ENCODE data around the gene TTC3. TPM values are rescaled to one million over a fixed set of nuclear protein-coding genes. Genes with fewer than 3 reads are reported as not detected.

The TTC3 gene
- total and polyA plus RNA-seq, 5 experiments from 2014 or later, result 51.1 to 169 (median 134) TPM

GRCh38 chr21:37196847-37197246 is 123.8 kb downstream of the TTC3 start:
- DNase-seq (no peak), ATAC-seq (no peak)
- Mint-ChIP-seq H3K27ac (no peak overlapping the region), H3K4me1 (no peaks in the 10 kb centered on the region), H3K36me3 (peaks cover 0 to 90% (median 47%) of the 10 kb centered on the region in 3 donors), H3K4me3 (no peak overlapping the region), H3K9me3 (no peaks in the 10 kb centered on the region), H3K27me3 (no peaks in the 10 kb centered on the region)
- POLR2A ChIA-PET, result interaction anchor here (1.0 kb wide), 1 partner anchor 70 kb away, joined by 3 read pairs; the partner anchor contains the start of gene VPS26C

DNA sequence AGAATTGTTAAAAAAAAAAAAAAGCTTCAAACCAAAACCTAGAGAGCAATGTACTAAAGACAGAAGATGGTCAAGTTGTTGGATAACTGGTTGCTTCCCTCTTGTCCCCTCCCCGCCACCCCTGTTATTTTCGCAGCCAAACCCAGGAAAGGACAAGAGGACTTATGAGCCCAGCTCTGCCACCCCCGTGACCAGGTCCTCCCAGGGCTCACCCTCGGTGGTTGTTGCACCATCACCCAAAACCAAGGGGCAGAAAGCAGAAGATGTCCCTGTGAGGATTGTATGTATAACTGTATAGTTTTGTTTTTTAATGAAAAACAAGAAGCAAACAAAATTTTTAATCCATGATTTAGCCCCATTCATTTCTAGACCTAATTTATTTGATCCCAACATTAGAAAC is 124.7 kb downstream of the TTC3 start:
- no peaks in the 10 kb centered on the region for H3K27me3 Mint-ChIP-seq
- POLR2A ChIA-PET, result interaction anchor here (1.0 kb wide), 1 partner anchor 69 kb away, joined by 3 read pairs; the partner anchor contains the start of gene VPS26C
- no peak overlapping the region for H3K4me3 Mint-ChIP-seq
- peak overlapping the region in 2 of 10 donors; percentile 13 to 22 for H3K27ac Mint-ChIP-seq
- H3K9me3 Mint-ChIP-seq, result no peaks in the 10 kb centered on the region
- no peak for ATAC-seq
- H3K4me1 Mint-ChIP-seq, result no peaks in the 10 kb centered on the region
- H3K36me3 Mint-ChIP-seq, result peaks cover 6 to 90% (median 49%) of the 10 kb centered on the region in 3 donors
- DNase-seq, result no peak

DNA sequence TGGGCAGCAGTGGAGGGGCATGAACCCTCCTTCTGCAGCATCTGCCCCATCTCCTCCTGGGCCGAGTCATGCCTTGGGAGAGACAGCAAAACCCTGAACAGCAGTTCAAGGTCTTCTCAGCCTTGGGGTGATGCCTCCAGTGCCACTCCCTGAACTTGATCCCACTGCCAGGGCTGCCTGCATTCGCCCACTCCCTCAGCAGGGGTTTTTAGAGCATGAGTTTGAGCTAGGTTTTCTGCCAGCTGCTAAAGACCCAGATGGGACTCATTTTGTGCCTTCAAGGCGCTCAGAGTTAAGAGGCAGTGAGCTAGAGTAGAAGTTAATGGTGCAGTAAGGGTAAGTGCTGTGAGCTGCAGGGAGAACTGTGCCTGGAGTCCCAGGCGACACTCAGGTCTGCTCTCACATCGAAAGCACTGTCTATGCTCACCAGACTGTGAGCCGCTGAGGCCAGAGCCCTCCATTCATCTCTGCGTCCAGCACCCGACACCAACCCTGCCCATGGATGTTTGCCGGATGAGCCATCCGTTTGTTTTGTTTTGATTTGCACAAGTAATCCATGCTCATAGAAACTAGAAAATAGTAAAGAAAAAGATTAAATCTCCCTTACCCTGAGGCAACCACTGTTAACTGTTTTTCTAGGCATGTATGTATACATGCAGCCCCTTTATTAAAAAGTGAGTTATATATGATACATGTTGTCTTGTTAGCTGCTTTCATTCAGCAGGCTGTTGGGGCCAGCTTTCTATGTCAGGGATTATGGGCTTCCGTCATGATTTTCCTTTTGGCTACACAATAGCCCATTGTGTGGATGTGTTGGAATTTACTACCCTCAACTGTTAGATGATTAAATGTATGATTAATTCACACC is 126.2 kb downstream of the TTC3 start:
- peak overlapping the region in 1 of 10 donors; percentile 63 for H3K27ac Mint-ChIP-seq
- no peak overlapping the region for H3K4me3 Mint-ChIP-seq
- no peaks in the 10 kb centered on the region for H3K27me3 Mint-ChIP-seq
- DNase-seq, result no peak
- H3K4me1 Mint-ChIP-seq, result no peaks in the 10 kb centered on the region
- peaks cover 6 to 86% (median 51%) of the 10 kb centered on the region in 3 donors for H3K36me3 Mint-ChIP-seq
- no peak for ATAC-seq
- H3K9me3 Mint-ChIP-seq, result no peaks in the 10 kb centered on the region
- POLR2A ChIA-PET, result no interaction called here

DNA sequence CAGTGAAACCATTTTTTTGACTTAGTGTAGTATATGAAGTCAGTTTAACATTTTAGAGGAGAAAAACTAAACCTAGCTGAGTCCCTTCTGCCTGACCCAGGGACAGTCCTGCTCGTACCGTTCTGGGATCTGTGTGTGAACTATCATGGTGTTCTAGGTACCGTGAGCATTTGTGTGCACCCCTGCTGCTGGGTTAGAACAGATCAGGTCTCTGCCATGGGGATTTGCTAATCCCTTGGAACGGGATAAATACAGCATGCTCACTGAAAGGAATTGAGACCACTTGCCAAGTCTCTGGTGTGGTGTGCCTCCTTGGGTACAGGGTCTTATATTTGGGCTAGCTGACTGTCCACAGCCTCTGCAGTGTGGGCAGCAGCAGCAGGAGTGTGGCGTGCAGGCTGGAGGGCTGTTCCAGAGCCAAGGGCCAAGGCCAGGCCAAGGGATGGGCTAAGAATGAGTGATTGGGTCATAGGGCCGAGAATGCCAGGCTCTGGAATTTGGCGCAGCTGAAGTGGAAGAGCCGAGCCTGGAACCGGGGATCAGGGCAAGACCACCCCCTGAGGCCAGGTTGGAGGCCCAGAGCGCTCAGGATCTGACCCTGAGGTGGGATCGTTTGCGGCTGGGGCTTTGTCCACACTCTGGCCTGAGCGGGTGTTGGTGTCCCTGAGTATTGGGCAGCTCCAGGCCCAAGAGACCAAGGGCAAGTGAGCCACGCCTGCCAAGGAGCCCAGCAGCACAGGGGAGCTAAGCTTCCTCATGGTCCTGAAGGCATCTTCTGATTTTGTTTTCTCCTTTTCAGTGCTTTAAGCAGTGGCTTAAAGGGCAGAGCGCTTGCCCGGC is 127.8 kb downstream of the TTC3 start:
- H3K4me1 Mint-ChIP-seq, result no peaks in the 10 kb centered on the region
- no peak overlapping the region for H3K4me3 Mint-ChIP-seq
- no peaks in the 10 kb centered on the region for H3K9me3 Mint-ChIP-seq
- POLR2A ChIA-PET, result no interaction called here
- no peaks in the 10 kb centered on the region for H3K27me3 Mint-ChIP-seq
- H3K27ac Mint-ChIP-seq, result peak overlapping the region in 1 of 10 donors; percentile 78
- peaks cover 6 to 73% (median 42%) of the 10 kb centered on the region in 3 donors for H3K36me3 Mint-ChIP-seq
- ATAC-seq (no peak), DNase-seq (no peak)

GRCh38 chr21:37202221-37203110 is 129.4 kb downstream of the TTC3 start:
- no peaks in the 10 kb centered on the region for H3K27me3 Mint-ChIP-seq
- no peaks in the 10 kb centered on the region for H3K9me3 Mint-ChIP-seq
- peaks cover 6 to 57% (median 42%) of the 10 kb centered on the region in 3 donors for H3K36me3 Mint-ChIP-seq
- ATAC-seq (no peak), DNase-seq (no peak)
- POLR2A ChIA-PET, result no interaction called here
- H3K4me1 Mint-ChIP-seq, result peaks cover 4 to 5% (median 4%) of the 10 kb centered on the region in 4 donors
- H3K27ac Mint-ChIP-seq, result peak overlapping the region in 1 of 10 donors; percentile 24
- no peak overlapping the region for H3K4me3 Mint-ChIP-seq

GRCh38 chr21:37204580-37204979 is 131.5 kb downstream of the TTC3 start:
- H3K27me3 Mint-ChIP-seq, result peaks cover 0 to 8% (median 0%) of the 10 kb centered on the region in 5 donors
- no peaks in the 10 kb centered on the region for H3K9me3 Mint-ChIP-seq
- no peak overlapping the region for H3K4me3 Mint-ChIP-seq
- peaks cover 12 to 18% (median 16%) of the 10 kb centered on the region in 4 donors for H3K4me1 Mint-ChIP-seq
- peak overlapping the region in 2 of 10 donors; percentile 45 to 46 for H3K27ac Mint-ChIP-seq
- POLR2A ChIA-PET, result interaction anchor here (0.6 kb wide), 1 partner anchor 21 kb away, joined by 3 read pairs; no protein-coding TSS in a partner anchor
- peaks cover 6 to 39% (median 29%) of the 10 kb centered on the region in 3 donors for H3K36me3 Mint-ChIP-seq
- DNase-seq (no peak), ATAC-seq (no peak)

- H3K27me3 Mint-ChIP-seq, result peaks cover 0 to 9% (median 0%) of the 10 kb centered on the region in 5 donors
- POLR2A ChIA-PET, result interaction anchor here (1.4 kb wide), 1 partner anchor 11 kb away, joined by 3 read pairs; no protein-coding TSS in a partner anchor
- H3K27ac Mint-ChIP-seq, result peak overlapping the region in 1 of 10 donors; percentile 68
- DNase-seq, result no peak
- H3K4me3 Mint-ChIP-seq, result no peak overlapping the region
- peaks cover 8 to 24% (median 15%) of the 10 kb centered on the region in 3 donors for H3K36me3 Mint-ChIP-seq
- ATAC-seq, result no peak
- H3K4me1 Mint-ChIP-seq, result peaks cover 13 to 23% (median 16%) of the 10 kb centered on the region in 4 donors
- peaks cover 0 to 2% (median 0%) of the 10 kb centered on the region in 9 donors for H3K9me3 Mint-ChIP-seq
Observed at GRCh38 chr21:37206496-37206895, 133.4 kb downstream of the TTC3 start.

- ATAC-seq, result peak; percentile 65
- Mint-ChIP-seq H3K27me3 (peaks cover 0 to 9% (median 0%) of the 10 kb centered on the region in 5 donors), H3K27ac (peak overlapping the region in 7 of 10 donors; percentile 22 to 66 (median 52)), H3K9me3 (peaks cover 0 to 5% (median 0%) of the 10 kb centered on the region in 9 donors), H3K4me3 (peak overlapping the region in 5 of 10 donors; percentile 19 to 71 (median 41)), H3K4me1 (peaks cover 13 to 23% (median 16%) of the 10 kb centered on the region in 4 donors), H3K36me3 (peaks cover 5 to 14% (median 11%) of the 10 kb centered on the region in 3 donors)
- POLR2A ChIA-PET, result interaction anchor here (1.2 kb wide), 1 partner anchor 13 kb away, joined by 3 read pairs; no protein-coding TSS in a partner anchor
- no peak for DNase-seq
Observed at GRCh38 chr21:37207441-37208009, 134.5 kb downstream of the TTC3 start.

- DNase-seq (no peak), ATAC-seq (peak; percentile 43 to 53)
- Mint-ChIP-seq H3K27ac (peak overlapping the region in 8 of 10 donors; percentile 6 to 80 (median 60)), H3K4me3 (peak overlapping the region in 7 of 10 donors; percentile 12 to 71 (median 35)), H3K27me3 (peaks cover 0 to 9% (median 0%) of the 10 kb centered on the region in 5 donors), H3K9me3 (peaks cover 0 to 5% (median 0%) of the 10 kb centered on the region in 9 donors), H3K4me1 (peaks cover 13 to 23% (median 16%) of the 10 kb centered on the region in 4 donors), H3K36me3 (peaks cover 4 to 7% (median 5%) of the 10 kb centered on the region in 3 donors)
- POLR2A ChIA-PET, result interaction anchor here (1.2 kb wide), 1 partner anchor 12 kb away, joined by 3 read pairs; no protein-coding TSS in a partner anchor
Observed at GRCh38 chr21:37208056-37208721, 135.1 kb downstream of the TTC3 start.

- Mint-ChIP-seq H3K27ac (peak overlapping the region in 4 of 10 donors; percentile 1 to 80 (median 60)), H3K4me1 (peaks cover 13 to 23% (median 16%) of the 10 kb centered on the region in 4 donors), H3K27me3 (peaks cover 0 to 9% (median 0%) of the 10 kb centered on the region in 5 donors), H3K4me3 (peak overlapping the region in 1 of 10 donors; percentile 35), H3K36me3 (peaks cover 2 to 4% (median 2%) of the 10 kb centered on the region in 3 donors), H3K9me3 (peaks cover 0 to 5% (median 0%) of the 10 kb centered on the region in 9 donors)
- POLR2A ChIA-PET, result interaction anchor here (1.2 kb wide), 1 partner anchor 12 kb away, joined by 3 read pairs; no protein-coding TSS in a partner anchor
- DNase-seq, result no peak
- ATAC-seq, result no peak
Observed at GRCh38 chr21:37208741-37209225, 135.7 kb downstream of the TTC3 start.
